GM23338 (cell line): ENCODE results near the gene MYO16. TPM values are rescaled to one million over a fixed set of nuclear protein-coding genes. Genes with fewer than 3 reads are reported as not detected.

Experiments
- ATAC-seq: fragments of 200-7000 bp; cut with Tn5 transposase; 3 replicates; pipeline ENCODE4 v1.9.1; 2020
- DNase-seq: peaks from one replicate; pipeline ENCODE4 v3.0.0-alpha.2; 2015; ENCODE audit warnings: low spot score
- H2AFZ ChIP-seq: fragments of 200-600 bp; sonication (generic); 2 replicates; pipeline ENCODE4 v1.8.0; 2016; ENCODE audit warnings: antibody characterized with exemption, mild to moderate bottlenecking, moderate library complexity
- H3F3A ChIP-seq: fragments of 200-600 bp; sonication (generic); replicated peaks from 2 replicates; pipeline ENCODE4 v1.8.0; 2017; ENCODE audit warnings: antibody characterized with exemption, mixed run types, low read depth
- H3K27ac ChIP-seq: fragments of 200-600 bp; sonication (generic); 2 replicates; pipeline ENCODE4 v1.6.1; 2016; ENCODE audit warnings: low read depth
- H3K27me3 ChIP-seq: fragments of 200-600 bp; sonication (generic); 2 replicates; pipeline ENCODE4 v1.8.0; 2016; ENCODE audit warnings: mild to moderate bottlenecking, mixed run types, moderate library complexity; ENCODE audit not compliant: insufficient read depth
- H3K36me3 ChIP-seq: fragments of 200-600 bp; sonication (generic); 2 replicates; pipeline ENCODE4 v1.8.0; 2016; ENCODE audit warnings: mild to moderate bottlenecking; ENCODE audit not compliant: insufficient read depth
- H3K4me1 ChIP-seq: fragments of 200-600 bp; sonication (generic); 2 replicates; pipeline ENCODE4 v1.8.0; 2016; ENCODE audit warnings: mild to moderate bottlenecking, moderate library complexity; ENCODE audit not compliant: insufficient read depth
- H3K4me2 ChIP-seq: fragments of 200-600 bp; sonication (generic); 2 replicates; pipeline ENCODE4 v1.7.1; 2017; ENCODE audit warnings: mixed run types
- H3K4me3 ChIP-seq: fragments of 200-600 bp; sonication (generic); 2 replicates; pipeline ENCODE4 v1.6.1; 2016; ENCODE audit warnings: mixed run types
- H3K79me2 ChIP-seq: fragments of 200-600 bp; sonication (generic); replicated peaks from 2 replicates; pipeline ENCODE4 v1.8.0; 2017; ENCODE audit warnings: mild to moderate bottlenecking; ENCODE audit not compliant: insufficient read depth
- H3K9me2 ChIP-seq: fragments of 200-600 bp; sonication (generic); 2 replicates; pipeline ENCODE4 v1.8.0; 2017; ENCODE audit not compliant: insufficient read depth
- H4K20me1 ChIP-seq: fragments of 200-600 bp; sonication (generic); replicated peaks from 2 replicates; pipeline ENCODE4 v1.8.0; 2017; ENCODE audit warnings: mild to moderate bottlenecking; ENCODE audit not compliant: insufficient read depth
- H3K27ac Mint-ChIP-seq: 2 replicates; pipeline ENCODE4 v1.8.0; 2020; ENCODE audit warnings: inconsistent platforms, mild to moderate bottlenecking, moderate library complexity, mixed read lengths
- H3K27me3 Mint-ChIP-seq: 3 replicates; pipeline ENCODE4 v1.8.0; 2022; ENCODE audit warnings: low read depth, mild to moderate bottlenecking, moderate library complexity, mixed read lengths, inconsistent platforms; ENCODE audit not compliant: insufficient read depth, poor library complexity
- H3K36me3 Mint-ChIP-seq: 3 replicates; pipeline ENCODE4 v1.8.0; 2021; ENCODE audit warnings: low read depth, mild to moderate bottlenecking, inconsistent platforms, moderate library complexity, mixed read lengths
- H3K4me1 Mint-ChIP-seq: 3 replicates; pipeline ENCODE4 v1.8.0; 2020; ENCODE audit warnings: mild to moderate bottlenecking, inconsistent platforms, mixed read lengths
- H3K4me3 Mint-ChIP-seq: 3 replicates; pipeline ENCODE4 v1.8.0; 2021; ENCODE audit warnings: moderate library complexity, mild to moderate bottlenecking, inconsistent platforms, mixed read lengths
- H3K9me3 Mint-ChIP-seq: 3 replicates; pipeline ENCODE4 v1.8.0; 2020; ENCODE audit warnings: moderate library complexity, mild to moderate bottlenecking, inconsistent platforms, mixed read lengths
- CREB1 ChIP-seq: fragments of 250-450 bp; sonication (Bioruptor Pico); IDR thresholded peaks from 2 replicates; pipeline ENCODE4 v1.5.0; 2020; ENCODE audit warnings: low read depth, mild to moderate bottlenecking, moderate library complexity
- EZH2phosphoT487 ChIP-seq: fragments of 200-600 bp; sonication (generic); IDR thresholded peaks from one replicate; pipeline ENCODE4 v1.8.1; 2018; ENCODE audit warnings: antibody characterized with exemption; ENCODE audit not compliant: unreplicated experiment
- JUNB ChIP-seq: IDR thresholded peaks from one replicate; pipeline ENCODE4 v1.6.1; 2016; ENCODE audit warnings: antibody characterized with exemption; ENCODE audit not compliant: unreplicated experiment
- POLR2AphosphoS5 ChIP-seq: IDR thresholded peaks from 2 replicates; pipeline ENCODE4 v1.6.1; 2016; ENCODE audit warnings: antibody characterized with exemption, low read depth
- ZNF114 ChIP-seq: fragments of 250-450 bp; sonication (Bioruptor Pico); IDR thresholded peaks from 2 replicates; pipeline ENCODE4 v1.5.0; 2020; ENCODE audit warnings: mild to moderate bottlenecking, moderate library complexity
- ZNF331 ChIP-seq: fragments of 250-450 bp; sonication (Bioruptor Pico); IDR thresholded peaks from 2 replicates; pipeline ENCODE4 v1.5.0; 2020; ENCODE audit warnings: low read depth, mild to moderate bottlenecking, moderate library complexity
- polyA plus RNA-seq: library from polyadenylated mRNA; unstranded; fragments of >200 nt; fragmentation: Nextera tagmentation; extraction: Ambion mirVana; gene quantifications from 2 replicates; pipeline ENCODE4 v1.2.1, GENCODE V29; 2016
- total RNA-seq: library from RNA; depleted of rRNA; stranded (reverse); fragments of >200 nt; shearing (Covaris generic); gene quantifications from 2 replicates; pipeline ENCODE4 v1.2.3, GENCODE V29; 2014
- TF ChIP-seq, protein P1 (sequence below): IDR thresholded peaks from one replicate; pipeline ENCODE4 v1.6.1; 2018; ENCODE audit warnings: antibody characterized with exemption; ENCODE audit not compliant: unreplicated experiment
- TF ChIP-seq, protein P2 (sequence below): IDR thresholded peaks from 2 replicates; pipeline ENCODE4 v1.6.1; 2016; ENCODE audit warnings: antibody characterized with exemption
- TF ChIP-seq, protein P3 (sequence below): fragments of 250-450 bp; sonication (Bioruptor Pico); IDR thresholded peaks from 2 replicates; pipeline ENCODE4 v1.5.0; 2020; ENCODE audit warnings: mild to moderate bottlenecking, moderate library complexity
- TF ChIP-seq, protein P4 (sequence below), 2 experiments: fragments of 200-600 bp in 1 of 2; sonication (generic) in 1 of 2; conservative IDR thresholded peaks; 2 replicates each; pipeline versions ENCODE4 v1.5.1 to v1.6.1; 2016 to 2017; ENCODE audit warnings: antibody characterized with exemption in 2 of 2, low read depth in 2 of 2, mild to moderate bottlenecking in 2 of 2, moderate library complexity in 1 of 2

The MYO16 gene
- total and polyA plus RNA-seq, 2 experiments from 2014 or later: 0.10 to 0.13 TPM

DNA sequence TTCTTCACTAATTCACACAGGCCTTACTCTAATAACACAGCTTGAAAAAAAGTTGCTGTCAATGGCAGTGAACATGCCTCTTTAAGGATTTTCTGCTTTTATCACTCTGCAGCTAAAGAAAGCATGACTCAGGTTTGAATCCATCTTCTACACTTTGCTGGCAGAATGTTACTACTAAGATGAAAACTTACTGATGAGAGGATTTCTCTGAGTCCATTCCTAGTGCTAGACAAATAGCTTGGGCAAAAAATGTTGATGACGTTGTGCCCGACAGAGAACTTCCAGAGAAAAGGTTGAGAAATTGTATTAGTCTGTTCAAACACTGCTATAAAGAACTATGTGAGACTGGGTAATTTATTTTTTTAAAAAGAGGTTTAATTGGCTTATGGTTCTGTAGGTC is 585.0 kb downstream of the MYO16 start:
- Histone ChIP-seq H3K4me2 (no peak overlapping the region), H3K27ac (no peak overlapping the region), H3K4me1 (no peaks in the 10 kb centered on the region), H3K9me2 (0 out of 2 replicates have a peak, but pooled peaks cover 3% of the 10 kb centered on the region), H2AFZ (no peak overlapping the region; the same call in 1 of the 2 replicates), H3K27me3 (no peaks in the 10 kb centered on the region), H3K4me3 (no peak overlapping the region), H3F3A (no peaks in the 10 kb centered on the region), H4K20me1 (no peaks in the 10 kb centered on the region), H3K36me3 (no peaks in the 10 kb centered on the region), H3K79me2 (no peaks in the 10 kb centered on the region)
- no peaks in the 10 kb centered on the region; the same call in 2 of the 3 replicates for H3K4me1 Mint-ChIP-seq
- H3K4me3 Mint-ChIP-seq: no peak overlapping the region
- no peaks in the 10 kb centered on the region; the same call in 2 of the 3 replicates for H3K9me3 Mint-ChIP-seq
- DNase-seq (no peak), ATAC-seq (no peak)
- no peaks in the 10 kb centered on the region for H3K27me3 Mint-ChIP-seq
- H3K36me3 Mint-ChIP-seq: no peaks in the 10 kb centered on the region
- TF ChIP-seq, protein P1, sequence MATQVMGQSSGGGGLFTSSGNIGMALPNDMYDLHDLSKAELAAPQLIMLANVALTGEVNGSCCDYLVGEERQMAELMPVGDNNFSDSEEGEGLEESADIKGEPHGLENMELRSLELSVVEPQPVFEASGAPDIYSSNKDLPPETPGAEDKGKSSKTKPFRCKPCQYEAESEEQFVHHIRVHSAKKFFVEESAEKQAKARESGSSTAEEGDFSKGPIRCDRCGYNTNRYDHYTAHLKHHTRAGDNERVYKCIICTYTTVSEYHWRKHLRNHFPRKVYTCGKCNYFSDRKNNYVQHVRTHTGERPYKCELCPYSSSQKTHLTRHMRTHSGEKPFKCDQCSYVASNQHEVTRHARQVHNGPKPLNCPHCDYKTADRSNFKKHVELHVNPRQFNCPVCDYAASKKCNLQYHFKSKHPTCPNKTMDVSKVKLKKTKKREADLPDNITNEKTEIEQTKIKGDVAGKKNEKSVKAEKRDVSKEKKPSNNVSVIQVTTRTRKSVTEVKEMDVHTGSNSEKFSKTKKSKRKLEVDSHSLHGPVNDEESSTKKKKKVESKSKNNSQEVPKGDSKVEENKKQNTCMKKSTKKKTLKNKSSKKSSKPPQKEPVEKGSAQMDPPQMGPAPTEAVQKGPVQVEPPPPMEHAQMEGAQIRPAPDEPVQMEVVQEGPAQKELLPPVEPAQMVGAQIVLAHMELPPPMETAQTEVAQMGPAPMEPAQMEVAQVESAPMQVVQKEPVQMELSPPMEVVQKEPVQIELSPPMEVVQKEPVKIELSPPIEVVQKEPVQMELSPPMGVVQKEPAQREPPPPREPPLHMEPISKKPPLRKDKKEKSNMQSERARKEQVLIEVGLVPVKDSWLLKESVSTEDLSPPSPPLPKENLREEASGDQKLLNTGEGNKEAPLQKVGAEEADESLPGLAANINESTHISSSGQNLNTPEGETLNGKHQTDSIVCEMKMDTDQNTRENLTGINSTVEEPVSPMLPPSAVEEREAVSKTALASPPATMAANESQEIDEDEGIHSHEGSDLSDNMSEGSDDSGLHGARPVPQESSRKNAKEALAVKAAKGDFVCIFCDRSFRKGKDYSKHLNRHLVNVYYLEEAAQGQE: no peak
- TF ChIP-seq ZNF331 (CRISPR knock-in tag) (no peak), POLR2AphosphoS5 (no peak), JUNB (no peak), ZNF114 (CRISPR knock-in tag) (no peak), CREB1 (CRISPR knock-in tag) (no peak), EZH2phosphoT487 (no peak)
- TF ChIP-seq, protein P2, sequence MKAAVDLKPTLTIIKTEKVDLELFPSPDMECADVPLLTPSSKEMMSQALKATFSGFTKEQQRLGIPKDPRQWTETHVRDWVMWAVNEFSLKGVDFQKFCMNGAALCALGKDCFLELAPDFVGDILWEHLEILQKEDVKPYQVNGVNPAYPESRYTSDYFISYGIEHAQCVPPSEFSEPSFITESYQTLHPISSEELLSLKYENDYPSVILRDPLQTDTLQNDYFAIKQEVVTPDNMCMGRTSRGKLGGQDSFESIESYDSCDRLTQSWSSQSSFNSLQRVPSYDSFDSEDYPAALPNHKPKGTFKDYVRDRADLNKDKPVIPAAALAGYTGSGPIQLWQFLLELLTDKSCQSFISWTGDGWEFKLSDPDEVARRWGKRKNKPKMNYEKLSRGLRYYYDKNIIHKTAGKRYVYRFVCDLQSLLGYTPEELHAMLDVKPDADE: no peak
- TF ChIP-seq, protein P3, sequence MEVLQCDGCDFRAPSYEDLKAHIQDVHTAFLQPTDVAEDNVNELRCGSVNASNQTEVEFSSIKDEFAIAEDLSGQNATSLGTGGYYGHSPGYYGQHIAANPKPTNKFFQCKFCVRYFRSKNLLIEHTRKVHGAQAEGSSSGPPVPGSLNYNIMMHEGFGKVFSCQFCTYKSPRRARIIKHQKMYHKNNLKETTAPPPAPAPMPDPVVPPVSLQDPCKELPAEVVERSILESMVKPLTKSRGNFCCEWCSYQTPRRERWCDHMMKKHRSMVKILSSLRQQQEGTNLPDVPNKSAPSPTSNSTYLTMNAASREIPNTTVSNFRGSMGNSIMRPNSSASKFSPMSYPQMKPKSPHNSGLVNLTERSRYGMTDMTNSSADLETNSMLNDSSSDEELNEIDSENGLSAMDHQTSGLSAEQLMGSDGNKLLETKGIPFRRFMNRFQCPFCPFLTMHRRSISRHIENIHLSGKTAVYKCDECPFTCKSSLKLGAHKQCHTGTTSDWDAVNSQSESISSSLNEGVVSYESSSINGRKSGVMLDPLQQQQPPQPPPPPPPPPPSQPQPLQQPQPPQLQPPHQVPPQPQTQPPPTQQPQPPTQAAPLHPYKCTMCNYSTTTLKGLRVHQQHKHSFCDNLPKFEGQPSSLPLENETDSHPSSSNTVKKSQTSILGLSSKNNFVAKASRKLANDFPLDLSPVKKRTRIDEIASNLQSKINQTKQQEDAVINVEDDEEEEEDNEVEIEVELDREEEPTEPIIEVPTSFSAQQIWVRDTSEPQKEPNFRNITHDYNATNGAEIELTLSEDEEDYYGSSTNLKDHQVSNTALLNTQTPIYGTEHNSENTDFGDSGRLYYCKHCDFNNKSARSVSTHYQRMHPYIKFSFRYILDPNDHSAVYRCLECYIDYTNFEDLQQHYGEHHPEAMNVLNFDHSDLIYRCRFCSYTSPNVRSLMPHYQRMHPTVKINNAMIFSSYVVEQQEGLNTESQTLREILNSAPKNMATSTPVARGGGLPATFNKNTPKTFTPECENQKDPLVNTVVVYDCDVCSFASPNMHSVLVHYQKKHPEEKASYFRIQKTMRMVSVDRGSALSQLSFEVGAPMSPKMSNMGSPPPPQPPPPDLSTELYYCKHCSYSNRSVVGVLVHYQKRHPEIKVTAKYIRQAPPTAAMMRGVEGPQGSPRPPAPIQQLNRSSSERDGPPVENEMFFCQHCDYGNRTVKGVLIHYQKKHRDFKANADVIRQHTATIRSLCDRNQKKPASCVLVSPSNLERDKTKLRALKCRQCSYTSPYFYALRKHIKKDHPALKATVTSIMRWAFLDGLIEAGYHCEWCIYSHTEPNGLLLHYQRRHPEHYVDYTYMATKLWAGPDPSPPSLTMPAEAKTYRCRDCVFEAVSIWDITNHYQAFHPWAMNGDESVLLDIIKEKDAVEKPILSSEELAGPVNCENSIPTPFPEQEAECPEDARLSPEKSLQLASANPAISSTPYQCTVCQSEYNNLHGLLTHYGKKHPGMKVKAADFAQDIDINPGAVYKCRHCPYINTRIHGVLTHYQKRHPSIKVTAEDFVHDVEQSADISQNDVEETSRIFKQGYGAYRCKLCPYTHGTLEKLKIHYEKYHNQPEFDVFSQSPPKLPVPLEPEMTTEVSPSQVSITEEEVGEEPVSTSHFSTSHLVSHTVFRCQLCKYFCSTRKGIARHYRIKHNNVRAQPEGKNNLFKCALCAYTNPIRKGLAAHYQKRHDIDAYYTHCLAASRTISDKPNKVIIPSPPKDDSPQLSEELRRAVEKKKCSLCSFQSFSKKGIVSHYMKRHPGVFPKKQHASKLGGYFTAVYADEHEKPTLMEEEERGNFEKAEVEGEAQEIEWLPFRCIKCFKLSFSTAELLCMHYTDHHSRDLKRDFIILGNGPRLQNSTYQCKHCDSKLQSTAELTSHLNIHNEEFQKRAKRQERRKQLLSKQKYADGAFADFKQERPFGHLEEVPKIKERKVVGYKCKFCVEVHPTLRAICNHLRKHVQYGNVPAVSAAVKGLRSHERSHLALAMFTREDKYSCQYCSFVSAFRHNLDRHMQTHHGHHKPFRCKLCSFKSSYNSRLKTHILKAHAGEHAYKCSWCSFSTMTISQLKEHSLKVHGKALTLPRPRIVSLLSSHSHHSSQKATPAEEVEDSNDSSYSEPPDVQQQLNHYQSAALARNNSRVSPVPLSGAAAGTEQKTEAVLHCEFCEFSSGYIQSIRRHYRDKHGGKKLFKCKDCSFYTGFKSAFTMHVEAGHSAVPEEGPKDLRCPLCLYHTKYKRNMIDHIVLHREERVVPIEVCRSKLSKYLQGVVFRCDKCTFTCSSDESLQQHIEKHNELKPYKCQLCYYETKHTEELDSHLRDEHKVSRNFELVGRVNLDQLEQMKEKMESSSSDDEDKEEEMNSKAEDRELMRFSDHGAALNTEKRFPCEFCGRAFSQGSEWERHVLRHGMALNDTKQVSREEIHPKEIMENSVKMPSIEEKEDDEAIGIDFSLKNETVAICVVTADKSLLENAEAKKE (CRISPR knock-in tag): no peak
- TF ChIP-seq, protein P4, sequence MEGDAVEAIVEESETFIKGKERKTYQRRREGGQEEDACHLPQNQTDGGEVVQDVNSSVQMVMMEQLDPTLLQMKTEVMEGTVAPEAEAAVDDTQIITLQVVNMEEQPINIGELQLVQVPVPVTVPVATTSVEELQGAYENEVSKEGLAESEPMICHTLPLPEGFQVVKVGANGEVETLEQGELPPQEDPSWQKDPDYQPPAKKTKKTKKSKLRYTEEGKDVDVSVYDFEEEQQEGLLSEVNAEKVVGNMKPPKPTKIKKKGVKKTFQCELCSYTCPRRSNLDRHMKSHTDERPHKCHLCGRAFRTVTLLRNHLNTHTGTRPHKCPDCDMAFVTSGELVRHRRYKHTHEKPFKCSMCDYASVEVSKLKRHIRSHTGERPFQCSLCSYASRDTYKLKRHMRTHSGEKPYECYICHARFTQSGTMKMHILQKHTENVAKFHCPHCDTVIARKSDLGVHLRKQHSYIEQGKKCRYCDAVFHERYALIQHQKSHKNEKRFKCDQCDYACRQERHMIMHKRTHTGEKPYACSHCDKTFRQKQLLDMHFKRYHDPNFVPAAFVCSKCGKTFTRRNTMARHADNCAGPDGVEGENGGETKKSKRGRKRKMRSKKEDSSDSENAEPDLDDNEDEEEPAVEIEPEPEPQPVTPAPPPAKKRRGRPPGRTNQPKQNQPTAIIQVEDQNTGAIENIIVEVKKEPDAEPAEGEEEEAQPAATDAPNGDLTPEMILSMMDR (conservative IDR thresholded peaks at IDR 0.05; ENCODE audit: low read depth in 2 of 2): no peak
- no peak overlapping the region for H3K27ac Mint-ChIP-seq
